HL-60 (cell line): Measurements from ENCODE around the gene GHDC.
A peak's percentile ranks its signal among the peaks of the same experiment; 100 is the strongest.
"Not testable (repeated sequence)": the region's sequence is repeated elsewhere in the genome, so short reads cannot be mapped to it uniquely, and the experiment has no call there.

ENCODE experiments used
- DNase-seq, 2 experiments: peaks; one replicate each; pipeline ENCODE4 v3.0.0-alpha.2; 2010 to 2020; ENCODE audit warnings: low read depth in 1 of 2, low spot score in 1 of 2
- H3K27ac ChIP-seq: fragments of 250-450 bp; sonication (Bioruptor Pico); replicated peaks from 2 replicates; pipeline ENCODE4 v1.5.1; 2020; ENCODE audit warnings: mild to moderate bottlenecking, moderate library complexity
- H3K27me3 ChIP-seq: fragments of 250-450 bp; sonication (Bioruptor Pico); 2 replicates; pipeline ENCODE4 v1.5.1; 2021; ENCODE audit warnings: mild to moderate bottlenecking, moderate library complexity; ENCODE audit not compliant: insufficient read depth, poor library complexity, severe bottlenecking
- H3K4me3 ChIP-seq: replicated peaks from 2 replicates; pipeline ENCODE4 v1.5.1; 2011; ENCODE audit warnings: mild to moderate bottlenecking, control low read depth, low read length; ENCODE audit not compliant: insufficient read depth
- CTCF ChIP-seq: IDR thresholded peaks from one replicate; pipeline ENCODE4 v1.5.1; 2011; ENCODE audit warnings: low read length, control low read depth, inconsistent platforms; ENCODE audit not compliant: insufficient read depth
- GABPA ChIP-seq: IDR thresholded peaks from 2 replicates; pipeline ENCODE4 v1.6.1; 2012; ENCODE audit warnings: low read depth
- POLR2AphosphoS5 ChIP-seq: IDR thresholded peaks from 2 replicates; pipeline ENCODE4 v1.6.1; 2012; ENCODE audit warnings: low read depth
- REST ChIP-seq: IDR thresholded peaks from 2 replicates; pipeline ENCODE4 v1.6.1; 2012; ENCODE audit warnings: low read depth; ENCODE audit not compliant: insufficient replicate concordance
- SPI1 ChIP-seq: IDR thresholded peaks from 2 replicates; pipeline ENCODE4 v1.6.1; 2012; ENCODE audit warnings: low read depth, mild to moderate bottlenecking, borderline replicate concordance

GHDC gene

GRCh38 chr17:42224651-42225050, 30.4 kb upstream of the GHDC start:
- Histone ChIP-seq H3K27ac (no peak overlapping the region), H3K27me3 (no peaks in the 10 kb centered on the region), H3K4me3 (no peak overlapping the region)
- DNase-seq: no peak
- no peak for TF ChIP-seq POLR2AphosphoS5
- no peak for TF ChIP-seq GABPA
- TF ChIP-seq REST: no peak
- TF ChIP-seq CTCF: no peak
- no peak for TF ChIP-seq SPI1

- no peak overlapping the region for H3K27ac ChIP-seq
- H3K27me3 ChIP-seq: no peaks in the 10 kb centered on the region
- peak; percentile 18 to 63 for DNase-seq
- no peak overlapping the region for H3K4me3 ChIP-seq
- TF ChIP-seq CTCF: peak; percentile 71
- TF ChIP-seq REST: no peak
These were observed 27.8 kb upstream of the GHDC start for GRCh38 chr17:42221886-42222745.

GRCh38 chr17:42219280-42219679, 25.0 kb upstream of the GHDC start:
- H3K27me3 ChIP-seq, H3K27ac ChIP-seq: not testable (repeated sequence)

GRCh38 chr17:42214156-42214555, 19.9 kb upstream of the GHDC start:
- Histone ChIP-seq H3K27ac (no peak overlapping the region), H3K4me3 (no peak overlapping the region), H3K27me3 (no peaks in the 10 kb centered on the region)
- no peak for TF ChIP-seq GABPA
- no peak for TF ChIP-seq CTCF
- TF ChIP-seq REST: no peak
- no peak for TF ChIP-seq SPI1
- TF ChIP-seq POLR2AphosphoS5: no peak
- no peak for DNase-seq

More at GRCh38 chr17:42219280-42219679, 25.0 kb upstream of the GHDC start:
- DNase-seq, H3K4me3 ChIP-seq: not testable (repeated sequence)
